Smooth muscle cell (in vitro differentiated cells): ENCODE data around the gene OR56A5. TPM values are rescaled to one million over a fixed set of nuclear protein-coding genes. Genes with fewer than 3 reads are reported as not detected.

Experiments used
- DNase-seq: peaks from one replicate; lab custom pipeline; 2025; ENCODE audit not compliant: unreplicated experiment; lab: John Stamatoyannopoulos, UW
- H2AFZ ChIP-seq: fragments of 200-600 bp; sonication (generic); 2 replicates; pipeline ENCODE4 v1.6.0; 2016; ENCODE audit warnings: antibody characterized with exemption, low read depth, mild to moderate bottlenecking
- H3F3A ChIP-seq: fragments of 200-600 bp; sonication (generic); 2 replicates; pipeline ENCODE4 v1.6.0; 2017; ENCODE audit warnings: antibody characterized with exemption, low read depth
- H3K27ac ChIP-seq: fragments of 200-600 bp; sonication (generic); 2 replicates; pipeline ENCODE4 v1.5.1; 2016; ENCODE audit warnings: low read depth, mild to moderate bottlenecking
- H3K27me3 ChIP-seq: fragments of 200-600 bp; sonication (generic); 2 replicates; pipeline ENCODE4 v1.6.1; 2016; ENCODE audit warnings: low read depth, mild to moderate bottlenecking
- H3K36me3 ChIP-seq: fragments of 200-600 bp; sonication (generic); 2 replicates; pipeline ENCODE4 v1.5.1; 2016; ENCODE audit warnings: low read depth
- H3K4me1 ChIP-seq: fragments of 200-600 bp; sonication (generic); 2 replicates; pipeline ENCODE4 v1.5.1; 2016; ENCODE audit warnings: low read depth
- H3K4me2 ChIP-seq: fragments of 200-600 bp; sonication (generic); 2 replicates; pipeline ENCODE4 v1.6.0; 2016; ENCODE audit warnings: mild to moderate bottlenecking
- H3K4me3 ChIP-seq: fragments of 200-600 bp; sonication (generic); 2 replicates; pipeline ENCODE4 v1.5.1; 2016; ENCODE audit warnings: mild to moderate bottlenecking
- H3K79me2 ChIP-seq: fragments of 200-600 bp; sonication (generic); 2 replicates; pipeline ENCODE4 v1.6.0; 2016; ENCODE audit warnings: low read depth, mild to moderate bottlenecking
- H3K9ac ChIP-seq: fragments of 200-600 bp; sonication (generic); 2 replicates; pipeline ENCODE4 v1.6.0; 2016; ENCODE audit warnings: low read depth
- H3K9me3 ChIP-seq: fragments of 200-600 bp; sonication (generic); replicated peaks from 2 replicates; pipeline ENCODE4 v1.5.1; 2016; ENCODE audit warnings: low read depth
- H4K20me1 ChIP-seq: fragments of 200-600 bp; sonication (generic); 2 replicates; pipeline ENCODE4 v1.6.0; 2016; ENCODE audit warnings: low read depth
- WGBS: methylation state at CpG from one replicate; pipeline ENCODE4 v1.1.7; 2016; ENCODE audit warnings: low lambda C conversion rate; 5-methylcytosine and 5-hydroxymethylcytosine counted together
- polyA plus RNA-seq: library from polyadenylated mRNA; unstranded; fragments of >200 nt; fragmentation: Nextera tagmentation; extraction: Ambion mirVana; gene quantifications from 2 replicates; pipeline ENCODE4 v1.2.1, GENCODE V29; 2016
- small RNA-seq: library from RNA; depleted of rRNA; stranded (forward); fragments of <200 nt; gene quantifications from one replicate; pipeline ENCODE3, GENCODE V24; 2014
- total RNA-seq: library from RNA; depleted of rRNA; stranded (reverse); fragments of >200 nt; gene quantifications from 2 replicates; pipeline ENCODE4 v1.2.3, GENCODE V29; 2014
- TF ChIP-seq, protein P1 (sequence below): fragments of 200-600 bp; sonication (generic); IDR thresholded peaks from 2 replicates; pipeline ENCODE4 v1.5.1; 2017; ENCODE audit warnings: borderline replicate concordance, mild to moderate bottlenecking, antibody characterized with exemption; ENCODE audit not compliant: insufficient read depth, poor library complexity, severe bottlenecking

OR56A5 gene
- total and polyA plus RNA-seq, 2 experiments from 2014 or later = 2.2 TPM; not detected in 1

DNA sequence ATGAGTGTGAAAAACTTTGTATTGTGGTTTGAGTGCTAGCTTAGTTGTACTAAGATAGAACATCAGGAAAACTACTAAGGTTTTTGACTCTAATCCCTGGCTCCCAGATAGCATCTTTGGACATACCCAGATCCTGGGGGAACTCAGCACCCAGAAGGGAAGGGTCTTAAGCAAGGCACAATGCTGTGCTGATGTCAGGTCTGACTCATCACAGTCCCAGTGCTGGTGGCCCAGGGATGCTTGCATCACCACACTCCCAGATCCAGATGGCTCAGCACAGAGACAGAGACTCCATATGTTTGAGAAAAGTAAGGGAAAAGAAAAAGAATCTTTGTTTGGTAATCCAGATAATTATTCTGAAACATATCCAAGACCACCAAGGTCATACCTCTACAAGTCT lies 44.5 kb downstream of the OR56A5 start:
- DNase-seq = no peak
- Histone ChIP-seq H2AFZ (no peak overlapping the region), H3F3A (no peaks in the 10 kb centered on the region), H4K20me1 (no peaks in the 10 kb centered on the region), H3K9ac (no peak overlapping the region), H3K79me2 (no peaks in the 10 kb centered on the region), H3K4me1 (no peaks in the 10 kb centered on the region), H3K9me3 (no peaks in the 10 kb centered on the region), H3K27ac (peak overlapping the region; percentile 19), H3K36me3 (no peaks in the 10 kb centered on the region), H3K4me2 (no peak overlapping the region), H3K27me3 (no peaks in the 10 kb centered on the region), H3K4me3 (no peak overlapping the region)
- TF ChIP-seq, protein P1, sequence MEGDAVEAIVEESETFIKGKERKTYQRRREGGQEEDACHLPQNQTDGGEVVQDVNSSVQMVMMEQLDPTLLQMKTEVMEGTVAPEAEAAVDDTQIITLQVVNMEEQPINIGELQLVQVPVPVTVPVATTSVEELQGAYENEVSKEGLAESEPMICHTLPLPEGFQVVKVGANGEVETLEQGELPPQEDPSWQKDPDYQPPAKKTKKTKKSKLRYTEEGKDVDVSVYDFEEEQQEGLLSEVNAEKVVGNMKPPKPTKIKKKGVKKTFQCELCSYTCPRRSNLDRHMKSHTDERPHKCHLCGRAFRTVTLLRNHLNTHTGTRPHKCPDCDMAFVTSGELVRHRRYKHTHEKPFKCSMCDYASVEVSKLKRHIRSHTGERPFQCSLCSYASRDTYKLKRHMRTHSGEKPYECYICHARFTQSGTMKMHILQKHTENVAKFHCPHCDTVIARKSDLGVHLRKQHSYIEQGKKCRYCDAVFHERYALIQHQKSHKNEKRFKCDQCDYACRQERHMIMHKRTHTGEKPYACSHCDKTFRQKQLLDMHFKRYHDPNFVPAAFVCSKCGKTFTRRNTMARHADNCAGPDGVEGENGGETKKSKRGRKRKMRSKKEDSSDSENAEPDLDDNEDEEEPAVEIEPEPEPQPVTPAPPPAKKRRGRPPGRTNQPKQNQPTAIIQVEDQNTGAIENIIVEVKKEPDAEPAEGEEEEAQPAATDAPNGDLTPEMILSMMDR = no peak

DNA sequence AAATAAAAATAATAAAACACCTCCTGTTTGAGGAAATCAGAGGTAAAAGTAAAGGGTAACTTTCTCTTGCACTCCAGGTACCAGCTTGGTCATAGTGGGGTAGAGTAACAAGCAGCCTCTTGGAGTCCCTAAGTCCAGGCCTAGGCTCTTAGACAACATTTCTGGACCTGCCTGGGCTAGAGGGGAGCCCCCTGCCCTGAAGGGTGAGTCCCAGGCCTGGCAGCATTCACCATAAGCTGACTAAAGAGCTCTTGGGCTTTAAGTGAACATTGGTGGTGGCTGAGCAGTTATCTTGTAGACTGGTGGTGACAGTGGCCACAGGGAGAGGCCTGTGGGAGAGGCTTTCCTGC lies 44.9 kb downstream of the OR56A5 start:
- TF ChIP-seq, protein P1 = no peak
- H3K9me3 ChIP-seq = no peaks in the 10 kb centered on the region
- H2AFZ ChIP-seq = no peak overlapping the region
- DNase-seq = no peak
- peak overlapping the region; percentile 19 for H3K27ac ChIP-seq
- no peaks in the 10 kb centered on the region for H4K20me1 ChIP-seq
- no peaks in the 10 kb centered on the region for H3K79me2 ChIP-seq
- H3K4me1 ChIP-seq = no peaks in the 10 kb centered on the region
- no peak overlapping the region for H3K9ac ChIP-seq
- H3K4me2 ChIP-seq = no peak overlapping the region
- no peaks in the 10 kb centered on the region for H3K36me3 ChIP-seq
- no peaks in the 10 kb centered on the region for H3F3A ChIP-seq
- no peak overlapping the region for H3K4me3 ChIP-seq
- H3K27me3 ChIP-seq = no peaks in the 10 kb centered on the region

DNA sequence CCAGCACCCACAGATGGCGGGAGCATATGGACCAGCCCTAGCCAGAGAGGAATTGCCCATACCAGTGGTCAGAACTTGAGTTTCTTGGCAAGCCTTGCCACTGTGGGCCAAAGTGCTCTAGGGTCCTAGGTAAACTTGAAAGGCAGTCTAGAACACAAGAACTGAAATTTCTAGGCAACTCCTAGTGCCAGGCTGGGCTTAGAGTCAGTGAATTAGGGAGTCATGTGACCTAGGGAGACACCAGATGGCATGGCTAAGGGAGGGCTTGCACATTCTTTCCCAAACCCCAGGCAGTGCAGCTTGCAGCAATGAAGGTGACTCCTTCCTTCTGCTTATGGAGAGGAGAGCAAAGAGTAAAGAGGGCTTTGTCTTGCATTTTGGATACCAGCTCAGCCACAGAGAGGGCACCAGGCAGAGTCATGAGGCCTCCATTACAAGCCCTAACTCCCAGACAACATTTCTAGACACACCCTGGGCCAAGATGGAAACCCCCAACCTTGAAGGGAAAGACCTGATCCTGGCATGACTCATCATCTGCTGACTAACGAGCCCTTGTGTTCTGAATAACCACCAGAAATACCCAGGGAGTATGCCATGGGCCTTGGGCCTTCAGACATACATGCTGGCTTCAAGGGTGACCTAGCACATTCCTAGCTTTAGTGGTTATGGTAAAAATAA lies 45.4 kb downstream of the OR56A5 start:
- Histone ChIP-seq H3K79me2 (no peaks in the 10 kb centered on the region), H3K4me3 (no peak overlapping the region), H3K36me3 (no peaks in the 10 kb centered on the region), H3K9ac (no peak overlapping the region), H3K4me1 (no peaks in the 10 kb centered on the region), H3K9me3 (no peaks in the 10 kb centered on the region), H2AFZ (no peak overlapping the region), H3K4me2 (no peak overlapping the region), H3K27me3 (no peaks in the 10 kb centered on the region), H4K20me1 (no peaks in the 10 kb centered on the region), H3F3A (no peaks in the 10 kb centered on the region), H3K27ac (no peak overlapping the region)
- 69% methylated on average over 2 of the region's 2 CpGs for WGBS
- DNase-seq = no peak
- TF ChIP-seq, protein P1 = no peak

Small RNA genes within 50 kb of the gene (small RNA-seq; reads per million reads assigned to genes)
- not detected for gene RNA5SP329

Other genes with a start within 250 kb of the OR56A5 start
- gene OR56B1, start 232.0 kb downstream of the OR56A5 start, total RNA-seq = not detected in 2 replicates
- gene OR56B1, start 232.0 kb downstream of the OR56A5 start, polyA plus RNA-seq = not detected in 2 replicates
- 0.40 and 1.9 TPM in 2 replicates for gene OR52N4, start 214.3 kb downstream of the OR56A5 start, total RNA-seq
- gene OR52N4, start 214.3 kb downstream of the OR56A5 start, polyA plus RNA-seq = not detected in 2 replicates
- gene OR52N5, start 185.1 kb downstream of the OR56A5 start, total RNA-seq = not detected in 2 replicates
- gene OR52N5, start 185.1 kb downstream of the OR56A5 start, polyA plus RNA-seq = not detected in 2 replicates
- not detected in 2 replicates for gene OR52N1, start 177.2 kb downstream of the OR56A5 start, total RNA-seq
- not detected in 2 replicates for gene OR52N1, start 177.2 kb downstream of the OR56A5 start, polyA plus RNA-seq
- gene OR52N2, start 159.6 kb downstream of the OR56A5 start, total RNA-seq = not detected in 2 replicates
- not detected in 2 replicates for gene OR52N2, start 159.6 kb downstream of the OR56A5 start, polyA plus RNA-seq
- gene OR52E6, start 126.6 kb downstream of the OR56A5 start, total RNA-seq = not detected in 2 replicates
- gene OR52E6, start 126.6 kb downstream of the OR56A5 start, polyA plus RNA-seq = not detected in 2 replicates
- gene OR52E8, start 110.8 kb downstream of the OR56A5 start, total RNA-seq = not detected in 2 replicates
- gene OR52E8, start 110.8 kb downstream of the OR56A5 start, polyA plus RNA-seq = not detected in 2 replicates
- gene OR52E4, start 87.9 kb downstream of the OR56A5 start, total RNA-seq = 0.22 TPM in 1 of 2 replicates, not detected in the other
- not detected in 2 replicates for gene OR52E4, start 87.9 kb downstream of the OR56A5 start, polyA plus RNA-seq
- not detected in 2 replicates for gene OR52E5, start 75.3 kb downstream of the OR56A5 start, total RNA-seq
- not detected in 2 replicates for gene OR52E5, start 75.3 kb downstream of the OR56A5 start, polyA plus RNA-seq
- not detected in 2 replicates for gene OR56A3, start 26.2 kb downstream of the OR56A5 start, total RNA-seq
- gene OR56A3, start 26.2 kb downstream of the OR56A5 start, polyA plus RNA-seq = not detected in 2 replicates
- gene OR52L1, start 18.5 kb upstream of the OR56A5 start, total RNA-seq = 0.18 TPM in 1 of 2 replicates, not detected in the other
- gene OR52L1, start 18.5 kb upstream of the OR56A5 start, polyA plus RNA-seq = not detected in 2 replicates
- gene OR56A4, start 38.5 kb upstream of the OR56A5 start, total RNA-seq = 0.13 TPM in 1 of 2 replicates, not detected in the other
- gene OR56A4, start 38.5 kb upstream of the OR56A5 start, polyA plus RNA-seq = not detected in 2 replicates
- 0.04 and 0.22 TPM in 2 replicates for gene OR56A1, start 62.3 kb upstream of the OR56A5 start, total RNA-seq
- gene OR56A1, start 62.3 kb upstream of the OR56A5 start, polyA plus RNA-seq = not detected in 2 replicates
- not detected in 2 replicates for gene OR56B4, start 139.2 kb upstream of the OR56A5 start, total RNA-seq
- gene OR56B4, start 139.2 kb upstream of the OR56A5 start, polyA plus RNA-seq = 0.15 TPM in 1 of 2 replicates, not detected in the other
- not detected in 2 replicates for gene OR52B2, start 201.8 kb upstream of the OR56A5 start, total RNA-seq
- gene OR52B2, start 201.8 kb upstream of the OR56A5 start, polyA plus RNA-seq = not detected in 2 replicates
- gene OR52W1, start 230.7 kb upstream of the OR56A5 start, total RNA-seq = not detected in 2 replicates
- not detected in 2 replicates for gene OR52W1, start 230.7 kb upstream of the OR56A5 start, polyA plus RNA-seq
- not detected in 2 replicates for gene C11orf42, start 237.1 kb upstream of the OR56A5 start, total RNA-seq
- gene C11orf42, start 237.1 kb upstream of the OR56A5 start, polyA plus RNA-seq = 0.41 TPM in 1 of 2 replicates, not detected in the other